ENCODE results near the gene SPTLC3. TPM values are rescaled to one million over a fixed set of nuclear protein-coding genes. Genes with fewer than 3 reads are reported as not detected.

The SPTLC3 gene
- polyA plus RNA-seq, 1 donor from 2014 or later, result not detected

DNA sequence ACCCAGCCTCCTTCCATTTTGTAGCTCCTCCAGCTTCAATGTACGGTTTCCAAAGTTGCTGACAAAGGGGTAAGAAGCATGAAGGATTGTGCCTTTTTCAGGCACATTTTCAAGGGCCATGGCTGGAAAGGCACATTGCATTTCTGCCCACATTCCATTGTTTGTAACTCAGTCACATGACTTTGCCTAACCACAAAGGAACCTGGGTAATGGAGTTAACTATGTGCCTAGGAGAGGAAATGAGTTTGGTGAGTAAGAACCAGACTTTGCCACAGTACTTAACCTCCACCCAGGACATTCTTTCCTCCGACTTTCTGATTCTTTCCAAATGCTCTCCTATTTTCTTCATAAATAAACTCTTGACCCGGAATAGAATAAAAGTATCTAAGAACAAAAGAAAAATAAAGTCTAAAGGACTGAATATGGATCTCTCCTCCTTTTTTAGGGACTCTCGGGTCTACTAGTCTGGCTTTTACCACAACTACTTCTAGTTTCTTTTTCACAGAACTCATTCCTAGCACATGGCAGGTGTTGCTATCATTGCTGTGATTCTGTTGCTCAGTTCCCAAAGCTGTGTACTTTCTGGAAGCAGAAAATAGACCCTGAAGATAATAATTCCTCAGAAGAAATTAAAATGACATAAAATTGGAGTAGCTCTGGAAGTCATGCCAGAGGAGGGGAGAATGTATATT lies 130.8 kb downstream of the SPTLC3 start:
- Histone ChIP-seq H3K27ac (ENCODE audit: low read length) (no peak overlapping the region), H3K27me3 (ENCODE audit: insufficient read depth, low read depth, low read length) (no peaks in the 10 kb centered on the region), H3K79me2 (replicated peaks; ENCODE audit: insufficient read depth, low read length) (no peaks in the 10 kb centered on the region), H3K36me3 (ENCODE audit: insufficient read depth, low read length) (no peaks in the 10 kb centered on the region), H2AFZ (ENCODE audit: low read depth, low read length) (no peak overlapping the region), H3K4me2 (ENCODE audit: low read length) (no peak overlapping the region), H3K9ac (ENCODE audit: low read length) (no peak overlapping the region), H4K20me1 (ENCODE audit: insufficient read depth) (no peaks in the 10 kb centered on the region), H3K9me3 (ENCODE audit: low read length) (no peaks in the 10 kb centered on the region), H3K4me3 (ENCODE audit: low read length) (no peak overlapping the region), H3F3A (ENCODE audit: insufficient read depth, low read length, poor library complexity, severe bottlenecking) (no peaks in the 10 kb centered on the region), H3K9me2 (ENCODE audit: insufficient read depth, low read length) (no peaks in the 10 kb centered on the region)
- TF ChIP-seq EZH2 (IDR thresholded peaks at IDR 0.05; ENCODE audit: borderline replicate concordance, insufficient read depth, low read length, poor library complexity, severe bottlenecking) (no peak), EP300 (conservative IDR thresholded peaks at IDR 0.05; ENCODE audit: poor library complexity, severe bottlenecking) (no peak), MXI1 (conservative IDR thresholded peaks at IDR 0.05; ENCODE audit: poor library complexity, severe bottlenecking) (no peak), CTCF (IDR thresholded peaks at IDR 0.05; ENCODE audit: poor library complexity, severe bottlenecking) (no peak), RAD21 (conservative IDR thresholded peaks at IDR 0.05) (no peak), TAF1 (IDR thresholded peaks at IDR 0.05; ENCODE audit: low read depth) (no peak), REST (IDR thresholded peaks at IDR 0.05; ENCODE audit: borderline replicate concordance) (no peak), POLR2AphosphoS5 (IDR thresholded peaks at IDR 0.05) (no peak), SMC3 (conservative IDR thresholded peaks at IDR 0.05; ENCODE audit: poor library complexity) (no peak)

- no peak overlapping the region for H3K4me2 ChIP-seq (ENCODE audit: low read length)
- TF ChIP-seq CTCF (IDR thresholded peaks at IDR 0.05; ENCODE audit: poor library complexity, severe bottlenecking) (no peak), SMC3 (conservative IDR thresholded peaks at IDR 0.05; ENCODE audit: poor library complexity) (no peak), REST (IDR thresholded peaks at IDR 0.05; ENCODE audit: borderline replicate concordance) (no peak), EP300 (conservative IDR thresholded peaks at IDR 0.05; ENCODE audit: poor library complexity, severe bottlenecking) (no peak), EZH2 (IDR thresholded peaks at IDR 0.05; ENCODE audit: borderline replicate concordance, insufficient read depth, low read length, poor library complexity, severe bottlenecking) (no peak), POLR2AphosphoS5 (IDR thresholded peaks at IDR 0.05) (no peak), MXI1 (conservative IDR thresholded peaks at IDR 0.05; ENCODE audit: poor library complexity, severe bottlenecking) (no peak), TAF1 (IDR thresholded peaks at IDR 0.05; ENCODE audit: low read depth) (no peak), RAD21 (conservative IDR thresholded peaks at IDR 0.05) (no peak)
- H3K4me3 ChIP-seq (ENCODE audit: low read length), result no peak overlapping the region
- H3K36me3 ChIP-seq (ENCODE audit: insufficient read depth, low read length), result no peaks in the 10 kb centered on the region
- no peaks in the 10 kb centered on the region for H3F3A ChIP-seq (ENCODE audit: insufficient read depth, low read length, poor library complexity, severe bottlenecking)
- no peak overlapping the region for H2AFZ ChIP-seq (ENCODE audit: low read depth, low read length)
- no peaks in the 10 kb centered on the region for H4K20me1 ChIP-seq (ENCODE audit: insufficient read depth)
- H3K9ac ChIP-seq (ENCODE audit: low read length), result no peak overlapping the region
- H3K27ac ChIP-seq (ENCODE audit: low read length), result no peak overlapping the region
- no peaks in the 10 kb centered on the region for H3K9me2 ChIP-seq (ENCODE audit: insufficient read depth, low read length)
- H3K9me3 ChIP-seq (ENCODE audit: low read length), result no peaks in the 10 kb centered on the region
- no peaks in the 10 kb centered on the region for H3K79me2 ChIP-seq (replicated peaks; ENCODE audit: insufficient read depth, low read length)
- no peaks in the 10 kb centered on the region for H3K27me3 ChIP-seq (ENCODE audit: insufficient read depth, low read depth, low read length)
These were observed 131.4 kb downstream of the SPTLC3 start for GRCh38 chr20:13140201-13140600.

All from neural cell (in vitro differentiated cells).